Activated naive CD4-positive, alpha-beta T cell (primary cell): Measurements from ENCODE around the gene LSAMP.

Source experiments
- DNase-seq, 4 experiments: peaks; one replicate each; lab custom pipeline; 2025; lab: John Stamatoyannopoulos, UW

LSAMP gene

DNA sequence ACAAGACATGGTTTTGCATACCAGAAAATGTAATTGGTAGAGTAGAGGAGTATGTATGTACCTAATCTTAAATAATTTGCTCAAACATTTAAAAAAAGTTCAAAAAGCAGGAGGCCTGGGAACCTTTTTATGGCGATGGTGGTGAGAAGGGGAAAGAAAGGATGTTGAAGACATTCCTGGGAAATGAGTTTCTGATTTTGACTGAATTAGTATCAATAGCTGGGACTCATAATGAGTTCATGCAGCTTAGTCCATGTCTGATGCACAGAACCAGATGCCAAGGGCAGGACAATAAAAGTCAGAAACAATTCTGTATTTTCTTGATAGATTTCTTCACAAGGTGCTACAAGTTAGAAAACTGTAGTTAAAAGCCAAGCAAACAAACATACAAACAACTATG is 426.6 kb downstream of the LSAMP start:
- DNase-seq: no peak

DNA sequence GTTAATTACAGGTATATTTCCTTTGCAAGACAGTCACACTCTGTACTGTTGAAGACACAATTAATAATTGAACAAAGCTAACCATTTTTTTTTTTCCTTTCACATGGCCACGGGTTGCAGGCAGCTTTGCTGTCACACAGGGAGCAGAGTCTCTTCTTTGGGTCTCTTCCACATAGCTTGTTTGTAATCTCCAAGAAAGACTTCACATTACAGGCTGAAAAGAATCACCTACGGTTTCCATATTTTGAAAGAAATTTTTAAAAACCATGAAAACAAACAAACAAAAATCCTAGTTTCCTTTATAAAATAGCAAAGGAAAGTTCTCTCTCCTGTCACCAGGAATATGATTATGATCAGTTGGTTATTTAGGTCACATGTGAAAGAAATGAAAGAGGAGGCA is 429.4 kb downstream of the LSAMP start:
- no peak for DNase-seq

DNA sequence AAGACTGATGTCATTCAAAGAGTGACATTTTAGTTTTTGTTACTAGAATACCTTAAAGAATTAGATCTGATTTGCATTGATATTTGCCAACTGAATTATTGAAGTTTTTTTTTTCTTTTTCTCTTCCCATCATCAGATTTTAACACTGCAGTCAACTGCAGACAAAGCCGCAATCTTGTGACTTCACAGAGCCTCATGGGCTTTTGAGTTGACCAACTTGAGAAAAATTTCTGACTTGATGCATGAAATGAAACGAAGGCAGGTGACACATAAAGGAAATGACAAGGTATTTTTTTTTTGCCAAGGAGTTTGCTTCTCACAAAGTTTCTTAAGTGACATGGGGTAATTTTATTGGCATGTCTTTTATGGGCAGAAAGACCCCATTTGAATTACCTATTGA is 438.3 kb downstream of the LSAMP start:
- DNase-seq: no peak

DNA sequence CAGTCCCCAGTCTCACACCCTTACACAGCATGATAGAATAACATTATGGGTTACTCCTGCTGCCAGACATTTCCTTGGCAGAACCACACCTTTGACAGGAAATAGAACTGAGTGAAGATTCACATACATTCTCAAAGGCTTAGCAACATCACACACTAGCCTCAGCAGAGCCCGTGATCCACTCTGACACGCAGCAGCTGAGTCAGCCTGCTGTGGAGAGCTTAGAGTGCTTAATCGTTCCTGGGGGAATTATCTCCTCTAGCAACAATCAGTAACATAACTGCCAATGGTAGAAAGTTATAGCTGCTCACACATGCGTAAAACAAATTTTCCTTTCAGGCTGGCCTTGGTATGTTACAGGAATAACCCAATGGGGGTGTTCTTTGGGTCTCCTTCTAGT is 439.9 kb downstream of the LSAMP start:
- DNase-seq: no peak

DNA sequence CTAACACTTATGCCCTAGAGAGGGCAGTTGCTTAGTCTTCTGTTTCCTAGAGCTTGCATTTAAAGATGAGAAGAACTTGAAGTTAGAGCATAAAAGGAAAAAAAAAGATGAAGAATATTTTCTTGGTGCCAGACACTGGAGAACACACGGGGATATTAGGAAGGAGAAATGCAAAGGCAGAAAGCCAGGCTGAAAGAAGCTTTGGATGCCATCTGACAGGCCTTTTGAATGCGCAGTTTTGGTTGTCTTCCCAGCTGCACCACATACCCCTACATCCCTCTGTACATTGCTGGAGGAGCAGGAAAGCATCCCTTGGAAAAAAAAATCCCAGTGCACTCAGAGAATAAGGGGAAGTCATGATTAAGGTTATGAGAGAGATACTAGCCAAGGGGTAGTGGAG is 443.1 kb downstream of the LSAMP start:
- no peak for DNase-seq

DNA sequence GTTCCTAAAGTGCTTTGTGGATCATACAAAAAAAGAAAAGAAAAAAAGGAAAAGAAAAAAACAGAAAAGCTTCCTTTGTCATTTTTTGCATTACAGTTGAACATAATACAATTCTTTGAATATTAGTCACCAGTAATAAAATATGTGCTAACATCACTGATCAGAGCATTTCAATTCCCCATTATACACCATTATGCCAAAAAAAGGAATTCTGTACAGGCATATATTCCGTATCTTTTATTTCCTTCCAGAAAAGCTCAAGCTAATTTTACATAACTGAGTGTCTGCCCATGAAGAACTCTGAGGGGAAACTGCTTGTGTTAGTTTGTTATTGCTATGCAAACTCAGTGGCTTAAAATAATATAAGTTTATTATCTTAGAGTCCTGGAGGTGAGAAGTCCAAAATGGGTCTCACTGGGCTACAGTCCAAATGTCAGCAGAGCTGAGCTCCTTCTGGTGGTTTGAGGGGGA is 444.1 kb downstream of the LSAMP start:
- DNase-seq: no peak

DNA sequence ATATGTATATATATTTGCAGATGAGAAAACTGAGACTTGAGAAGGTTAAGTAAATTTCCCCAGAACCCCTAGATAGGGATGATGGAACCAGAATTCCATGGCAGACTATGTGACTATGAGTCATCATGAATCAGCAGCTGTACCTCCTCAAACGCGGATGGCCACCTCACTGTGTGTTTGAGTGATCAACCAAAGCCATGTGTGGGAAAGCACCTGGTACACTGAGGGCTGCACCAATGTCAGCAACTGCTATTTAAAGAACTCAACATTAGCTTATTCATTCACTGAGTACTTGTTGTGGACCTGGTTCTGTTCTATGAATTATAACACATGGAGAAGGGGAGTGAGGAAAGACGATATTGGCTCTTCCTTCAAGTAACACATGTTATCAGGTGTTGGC is 445.0 kb downstream of the LSAMP start:
- no peak for DNase-seq

DNA sequence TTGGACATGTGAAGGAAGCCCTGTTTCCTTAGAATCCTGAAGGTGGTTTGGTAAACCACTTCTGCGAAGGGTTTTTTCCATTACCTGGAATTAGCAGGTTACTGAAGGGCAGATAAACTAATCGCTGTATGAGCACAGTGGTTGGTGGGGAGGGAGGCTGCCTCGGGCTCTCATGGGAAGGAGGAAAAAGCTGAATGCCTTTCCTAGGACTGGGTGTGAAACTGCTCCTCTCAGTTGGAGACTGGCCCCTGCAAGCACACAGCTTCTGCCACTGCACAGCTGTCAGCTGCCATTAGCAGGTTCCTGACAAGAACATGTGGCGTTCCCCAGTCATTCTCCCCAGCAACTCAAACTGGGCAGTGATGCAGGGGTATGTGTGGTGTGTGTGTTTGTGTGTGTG is 445.7 kb downstream of the LSAMP start:
- no peak for DNase-seq

DNA sequence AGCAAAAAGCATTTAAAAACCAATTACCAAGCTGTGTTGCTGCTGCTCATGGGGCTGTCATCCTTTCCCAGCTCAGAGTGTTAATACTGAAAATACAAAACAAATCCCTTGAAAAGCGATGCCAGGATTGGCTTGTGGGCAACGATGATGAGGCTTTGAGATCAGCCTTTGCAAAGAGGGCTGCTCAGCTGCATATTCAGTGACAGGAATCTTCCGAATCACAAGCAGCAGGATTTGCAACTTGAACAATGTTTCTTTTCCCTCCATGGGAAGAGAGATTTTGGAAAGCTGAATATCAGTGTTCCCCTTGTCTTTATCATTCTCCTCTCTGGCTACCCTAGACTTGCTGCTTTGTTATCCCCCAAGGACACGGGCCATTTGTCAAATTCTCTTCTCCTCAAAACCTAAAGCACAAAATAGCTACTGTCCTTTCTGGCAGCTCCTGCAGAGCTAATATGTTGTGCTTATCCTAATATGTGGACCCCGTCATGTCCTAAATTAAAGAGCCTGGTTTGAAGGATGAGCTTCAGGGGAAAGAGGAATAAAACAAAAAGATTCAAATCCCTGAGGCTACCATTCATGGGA is 446.2 kb downstream of the LSAMP start:
- DNase-seq: no peak

DNA sequence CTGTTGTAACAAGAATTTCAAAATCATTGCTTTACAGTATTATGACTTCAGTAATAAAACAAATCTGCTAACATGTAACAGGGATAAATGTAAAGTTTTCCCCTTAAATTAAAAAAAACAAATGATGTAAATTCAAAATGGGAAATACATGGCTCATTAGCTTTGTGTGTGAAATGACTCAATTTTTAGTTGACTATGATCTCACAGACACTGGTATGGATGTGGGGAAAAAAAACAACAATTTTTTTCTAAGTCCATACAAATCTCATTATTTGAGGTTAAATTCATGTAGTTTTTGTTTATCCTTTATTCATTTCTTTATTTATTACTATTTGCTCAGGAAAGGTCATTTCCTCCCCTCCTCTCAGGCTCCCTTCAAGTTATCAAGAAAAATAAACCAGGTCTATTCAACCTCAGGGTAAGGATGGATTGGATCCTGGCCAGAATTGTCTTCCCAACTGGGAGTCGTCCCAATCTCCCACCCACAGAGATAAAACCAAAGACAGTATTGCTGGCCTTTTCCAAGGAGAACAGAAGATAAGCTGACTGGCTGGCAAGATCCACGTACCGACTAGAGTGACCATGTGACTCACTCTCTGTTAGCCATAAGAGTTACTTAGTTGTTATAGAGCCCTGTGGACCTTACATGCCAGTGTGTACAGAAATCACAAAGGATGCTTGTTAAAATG is 448.7 kb downstream of the LSAMP start:
- no peak for DNase-seq

DNA sequence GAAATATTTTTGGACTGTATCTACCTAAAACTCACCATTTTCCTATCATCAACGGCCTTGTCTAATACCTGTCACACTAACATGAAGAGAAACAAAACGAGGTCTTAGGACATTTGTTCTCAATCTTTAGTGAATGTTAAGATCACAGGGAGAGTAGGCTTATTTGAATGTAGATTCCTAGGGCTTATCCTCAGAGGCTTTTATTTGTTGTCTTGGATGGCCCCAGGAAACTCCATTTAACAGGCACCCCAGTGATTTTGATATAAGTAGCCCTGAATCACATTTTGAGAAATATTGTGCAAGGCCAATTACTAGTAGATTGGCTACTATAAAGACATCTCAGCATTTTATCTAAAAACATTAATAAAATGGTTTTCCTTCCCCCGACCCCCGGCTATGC is 454.6 kb downstream of the LSAMP start:
- DNase-seq: no peak

DNA sequence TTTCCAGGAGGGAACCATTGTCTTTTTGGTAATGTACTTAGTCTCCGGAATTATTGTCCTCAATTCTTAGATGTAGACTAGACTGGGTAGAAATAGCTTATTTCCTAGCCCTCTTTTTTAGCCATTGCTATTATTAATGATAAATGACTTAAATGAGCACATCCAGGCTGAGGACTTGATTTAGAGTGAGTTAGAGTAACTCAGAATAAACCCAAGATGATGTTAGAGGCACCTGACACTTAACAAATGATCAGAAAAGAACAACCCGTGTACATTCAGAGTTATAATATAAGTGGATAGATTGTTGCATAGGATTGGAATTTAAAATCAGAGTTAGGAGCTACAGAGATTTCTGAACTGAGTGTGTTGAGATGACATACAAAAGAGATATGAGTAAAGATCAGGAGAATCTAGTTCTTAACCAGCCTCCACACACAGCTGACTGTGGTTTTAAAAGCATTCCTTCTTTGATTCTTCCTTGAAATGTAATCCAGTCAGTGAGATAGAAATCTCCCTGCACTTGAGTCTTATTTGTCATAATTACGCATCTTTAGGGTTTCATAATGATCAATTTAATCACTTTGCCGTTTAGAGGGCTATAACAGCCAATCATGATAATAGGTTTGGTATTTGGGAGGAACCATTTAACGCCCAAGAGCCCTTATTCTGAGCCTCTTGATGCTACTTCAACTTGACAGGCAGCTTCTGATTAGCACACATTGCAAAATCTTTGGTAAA is 455.4 kb downstream of the LSAMP start:
- no peak for DNase-seq

DNA sequence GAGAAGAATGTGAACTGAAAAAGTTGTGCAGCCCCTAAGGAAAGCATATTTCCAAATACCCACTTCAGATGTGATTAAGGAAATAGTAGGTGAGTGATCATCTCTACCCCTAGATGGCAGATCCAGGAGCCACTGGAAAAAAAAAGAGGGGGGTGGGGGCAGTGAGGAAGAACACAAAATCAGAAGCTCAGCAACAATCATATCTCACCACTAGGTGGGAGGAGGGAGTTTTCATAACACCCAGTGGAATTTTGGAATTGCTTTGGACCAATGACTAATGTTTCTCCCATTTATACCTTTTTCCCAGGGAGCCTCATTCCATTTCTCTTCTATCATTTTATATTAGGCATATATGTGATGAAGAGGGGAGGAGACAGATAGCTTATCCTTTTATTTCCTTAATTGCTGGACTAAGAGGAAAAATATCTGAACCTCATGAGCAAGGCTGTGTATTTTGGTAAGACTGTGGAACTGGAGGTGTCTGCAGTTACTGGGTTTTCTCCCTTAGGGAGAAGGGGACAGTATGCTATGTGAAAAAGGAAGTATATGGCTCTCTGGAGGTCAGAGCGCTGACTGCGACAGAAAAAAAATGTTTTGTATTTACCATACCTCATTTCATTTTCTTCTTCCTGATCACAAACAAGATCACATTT is 458.6 kb downstream of the LSAMP start:
- no peak for DNase-seq

DNA sequence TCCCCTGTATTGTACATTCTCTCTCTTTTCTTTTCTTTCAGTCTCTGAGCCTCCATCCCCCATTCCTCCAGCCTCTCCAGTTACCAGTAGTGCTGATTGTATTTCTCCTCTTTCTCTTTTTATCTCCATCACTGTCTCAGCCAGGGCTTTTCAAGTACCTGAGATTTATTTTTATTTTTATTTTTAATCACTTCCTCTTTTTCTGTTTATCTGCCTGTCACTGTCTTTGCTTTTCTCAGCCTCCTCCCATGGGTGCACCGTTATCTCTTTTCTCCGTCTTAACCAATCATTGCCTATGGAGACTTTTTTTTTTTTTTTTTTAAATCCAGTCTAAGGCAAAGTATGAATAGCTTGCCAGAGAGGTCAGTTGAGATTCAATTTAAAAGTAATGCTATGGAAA is 462.7 kb downstream of the LSAMP start:
- DNase-seq: no peak

DNA sequence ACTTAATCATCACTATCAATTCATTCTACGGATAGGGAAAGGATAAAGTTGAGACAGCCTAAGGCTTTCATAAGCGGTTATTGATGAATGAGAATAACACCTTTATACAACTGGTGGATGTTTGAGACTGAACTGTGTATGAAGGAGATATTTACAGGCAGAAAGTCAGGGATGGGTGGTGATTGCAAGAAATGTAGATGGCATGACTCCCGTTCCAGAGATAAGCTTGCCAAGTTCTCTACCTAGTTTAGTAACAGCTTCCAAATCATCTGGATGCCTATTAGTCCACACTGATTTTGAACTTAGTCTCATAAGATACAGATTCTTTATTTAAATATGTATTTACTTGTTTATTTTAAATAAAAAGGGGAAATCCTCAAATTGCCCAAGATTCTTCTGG is 463.2 kb downstream of the LSAMP start:
- DNase-seq: no peak

DNA sequence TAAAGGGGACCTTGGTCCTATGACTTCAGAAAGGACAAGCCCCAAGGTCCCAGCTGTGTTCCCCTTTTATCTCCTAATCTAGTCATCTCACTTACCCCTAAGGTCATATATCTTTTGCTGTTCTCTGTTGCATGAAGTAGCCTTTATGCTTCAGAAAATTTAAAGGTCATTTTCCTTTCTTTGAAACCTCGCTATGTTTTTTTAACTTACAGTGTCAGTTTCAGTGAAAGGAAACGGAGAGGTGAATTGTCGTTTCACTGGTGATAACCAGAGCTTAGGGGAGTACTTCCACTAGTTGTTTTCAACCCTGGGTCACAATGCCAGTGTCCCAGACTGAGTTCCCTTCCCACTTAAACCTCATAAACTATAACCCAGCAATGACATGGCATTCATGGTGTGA is 464.6 kb downstream of the LSAMP start:
- no peak for DNase-seq

DNA sequence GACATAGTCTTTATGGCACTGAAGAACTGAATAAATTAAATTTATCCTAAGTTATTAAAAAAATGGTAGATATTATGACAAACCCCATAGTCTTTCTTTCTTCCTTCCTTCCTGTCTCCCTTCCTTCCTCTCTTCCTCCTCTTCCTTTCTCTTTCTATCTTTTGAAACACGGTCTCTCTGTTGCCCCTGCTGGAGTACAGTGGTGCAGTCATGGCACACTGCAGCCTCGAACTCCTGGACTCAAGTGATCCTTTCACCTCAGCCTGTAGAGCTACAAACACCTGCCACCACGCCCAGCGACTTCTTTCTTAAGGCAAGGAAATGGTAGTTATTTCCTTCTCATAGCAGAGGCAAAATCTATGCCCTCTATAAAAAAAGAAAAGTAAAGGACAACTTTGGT is 467.4 kb downstream of the LSAMP start:
- no peak for DNase-seq

DNA sequence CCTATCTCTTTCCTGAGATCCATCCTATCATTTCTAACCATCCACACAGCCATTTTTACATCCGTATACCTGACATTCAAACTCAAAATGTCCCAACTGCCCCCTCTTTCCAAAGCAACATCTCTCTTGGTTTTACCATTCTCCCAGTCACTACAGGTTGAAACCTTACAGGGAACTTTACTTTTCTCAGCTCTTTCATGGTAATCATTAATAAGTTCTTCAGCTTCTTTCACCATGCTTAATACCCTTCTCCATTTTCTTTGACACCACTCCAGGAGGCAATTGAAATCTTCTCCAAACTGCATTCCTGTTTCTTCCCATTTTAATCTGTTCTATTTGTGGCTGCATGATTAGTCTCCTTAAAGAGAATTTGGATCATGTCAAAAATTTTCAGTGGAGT is 469.5 kb downstream of the LSAMP start:
- DNase-seq: no peak

DNA sequence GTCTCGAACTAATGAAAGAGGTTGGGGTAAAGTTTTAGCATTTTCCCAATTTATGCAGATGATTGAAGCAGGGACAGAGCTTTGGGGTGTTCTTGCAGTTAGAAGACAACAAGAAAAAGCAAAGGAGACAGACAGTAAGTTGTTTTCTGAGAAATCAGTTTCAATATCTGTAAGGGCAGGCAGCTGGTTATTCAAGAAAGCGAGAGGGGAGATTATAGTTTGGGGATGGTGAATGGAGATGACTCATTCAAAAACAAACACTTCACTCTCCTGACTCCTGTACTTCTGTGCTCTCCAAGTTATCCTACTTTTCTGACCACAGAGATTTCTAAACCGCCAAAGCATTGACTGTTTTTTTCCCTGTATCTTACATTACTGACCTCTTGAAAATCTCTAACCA is 469.9 kb downstream of the LSAMP start:
- no peak for DNase-seq

DNA sequence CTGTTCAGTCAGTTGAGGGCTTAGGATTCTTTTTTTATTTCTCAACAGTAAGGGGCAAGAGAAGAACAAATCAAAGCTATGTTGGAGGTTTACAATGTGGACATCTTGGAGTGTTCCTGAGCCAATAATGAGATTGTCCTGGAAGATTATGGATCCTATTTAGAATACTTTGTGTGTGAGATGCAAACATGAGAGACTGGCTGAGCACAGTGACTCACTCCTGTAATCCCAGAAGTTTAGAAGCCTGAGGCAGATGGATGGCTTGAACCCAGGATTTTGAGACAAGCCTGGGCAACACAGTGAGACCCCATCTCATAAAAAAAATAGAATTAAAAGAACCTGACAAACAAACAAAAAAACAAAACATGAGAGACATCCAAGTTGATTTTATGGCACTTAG is 470.3 kb downstream of the LSAMP start:
- no peak for DNase-seq

DNA sequence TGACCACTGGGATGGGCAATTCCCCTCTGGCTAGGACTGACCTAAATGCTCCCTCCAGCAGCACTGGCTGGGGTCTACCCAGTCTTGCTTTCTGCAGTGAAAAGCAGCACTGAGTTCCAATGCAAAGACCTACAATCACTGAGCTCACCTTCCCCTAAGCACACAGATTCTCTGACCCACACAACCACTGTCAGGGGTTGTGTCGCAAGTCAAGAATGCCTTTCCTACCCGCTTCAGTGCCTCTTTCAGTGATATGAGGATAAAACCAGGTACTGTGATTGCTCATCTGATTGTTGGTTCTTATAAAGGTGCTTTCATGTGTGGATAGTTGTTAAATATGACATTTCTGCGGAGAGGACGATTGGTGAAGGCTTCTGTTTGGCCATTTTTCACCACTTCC is 476.4 kb downstream of the LSAMP start:
- DNase-seq: no peak

DNA sequence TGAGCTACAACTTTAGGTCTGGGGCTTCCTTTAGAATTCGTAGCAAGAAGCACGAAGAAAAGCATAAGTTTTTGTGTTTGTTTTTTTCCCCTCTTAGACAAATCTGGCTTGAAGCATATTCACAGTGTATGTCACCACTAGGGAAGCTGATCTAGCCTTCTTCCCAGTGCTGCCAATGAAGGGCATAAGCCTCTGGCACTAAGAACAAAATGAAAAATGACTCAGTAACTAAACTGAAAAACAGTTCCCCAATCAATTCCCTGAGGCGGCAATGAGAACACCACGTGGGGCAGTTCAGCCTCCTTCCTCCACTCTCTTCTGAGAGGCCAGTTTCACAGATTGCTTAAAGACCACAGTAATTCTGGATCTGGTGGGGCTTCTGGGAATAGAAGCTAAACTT is 483.9 kb downstream of the LSAMP start:
- no peak for DNase-seq

DNA sequence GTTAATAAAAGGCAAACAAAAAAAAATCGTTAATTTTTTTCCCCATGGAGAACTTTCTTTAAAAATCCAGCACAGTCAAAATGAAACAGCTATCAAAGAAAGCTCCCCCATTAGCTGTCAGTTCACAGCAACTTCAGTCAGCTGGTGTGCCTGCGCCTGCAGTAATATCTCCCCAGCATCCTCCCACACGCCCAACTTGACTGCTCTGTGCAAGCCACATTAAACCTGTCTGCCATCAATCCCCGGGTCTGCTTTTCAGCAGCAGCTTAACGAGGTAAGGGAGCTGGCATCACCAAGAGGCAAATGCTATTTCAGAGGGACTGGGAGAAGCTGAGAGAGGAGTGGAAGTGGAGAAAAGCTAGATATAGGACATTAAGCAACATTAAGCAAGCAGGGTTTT is 484.5 kb downstream of the LSAMP start:
- DNase-seq: no peak
